SK-N-MC (cell line): ENCODE measurements around the gene PTPRC.

Experiments used
- EZH2 ChIP-seq: fragments of 200-600 bp; sonication (generic); IDR thresholded peaks from one replicate; pipeline ENCODE4 v1.6.1; 2017; ENCODE audit warnings: antibody characterized with exemption
- POLR2AphosphoS5 ChIP-seq: IDR thresholded peaks from 2 replicates; pipeline ENCODE4 v1.6.1; 2012; ENCODE audit warnings: mild to moderate bottlenecking, low read depth, low read length, borderline replicate concordance

DNA sequence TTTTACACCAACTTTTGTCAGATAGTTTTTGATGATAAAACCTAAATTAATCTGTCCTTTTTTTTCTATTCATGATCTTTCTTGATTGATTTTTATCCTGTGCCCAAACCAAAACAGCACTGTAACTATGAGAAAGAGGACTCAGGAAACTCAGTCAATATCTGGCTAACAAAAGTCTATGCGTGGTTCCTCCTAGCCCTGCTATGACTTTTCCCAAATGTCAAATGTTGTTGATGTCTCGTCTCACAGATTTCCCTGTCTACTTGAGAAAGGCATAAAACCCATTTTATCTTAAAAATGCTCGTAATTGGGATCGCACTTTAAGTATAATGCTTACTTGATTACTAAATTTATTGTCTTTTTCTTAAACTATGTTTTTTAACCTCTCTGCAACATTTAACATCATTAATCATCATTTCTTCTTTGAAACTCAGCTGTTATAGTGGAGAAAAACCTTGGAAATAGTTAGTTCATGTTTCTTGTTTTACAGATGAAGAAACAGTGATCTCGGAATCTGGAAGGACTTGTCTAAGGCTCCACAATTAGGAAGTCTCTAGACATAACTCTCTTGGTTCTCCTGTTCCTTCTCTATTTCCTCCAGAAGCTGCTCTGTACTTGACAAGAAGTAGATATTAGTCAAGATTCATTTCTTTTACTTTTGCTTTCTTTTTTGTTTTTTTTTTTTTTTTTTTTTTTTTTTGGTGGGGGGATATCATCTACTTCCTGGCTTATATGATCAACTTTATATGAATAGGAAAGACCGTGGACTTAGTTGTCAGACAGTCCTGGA is 26.2 kb upstream of the PTPRC start:
- TF ChIP-seq EZH2 (no peak), POLR2AphosphoS5 (no peak)
